Muscle of leg (tissue), 9 donors: Measurements from ENCODE around the gene CDK5RAP1. TPM values are rescaled to one million over a fixed set of nuclear protein-coding genes. Genes with fewer than 3 reads are reported as not detected.

Experiments used
- polyA plus RNA-seq, 8 donors: library from polyadenylated mRNA; unstranded; fragments of 120-200 nt; gene quantifications; one replicate each; pipeline versions ENCODE4 v1.2.1 to v1.2.3, GENCODE V29; 2013; ENCODE audit warnings: inconsistent platforms in 1 of 8, low replicate concordance in 1 of 8; ENCODE audit not compliant: insufficient read length in 8 of 8, insufficient read depth in 1 of 8
- total RNA-seq: library from RNA; stranded (reverse); fragments of 120-200 nt; gene quantifications from one replicate; pipeline ENCODE4 v1.2.4, GENCODE V29; 2013

Gene CDK5RAP1
- total and polyA plus RNA-seq, 9 donors, result 18.5 to 28.4 (median 20.3) TPM

Other genes starting within 250 kb of the CDK5RAP1 start
- gene BPIFA2, start 233.4 kb downstream of the CDK5RAP1 start, total RNA-seq, result not detected
- gene BPIFA2, start 233.4 kb downstream of the CDK5RAP1 start, polyA plus RNA-seq, result not detected
- gene BPIFA3, start 184.2 kb downstream of the CDK5RAP1 start, total RNA-seq, result not detected
- gene BPIFA3, start 184.2 kb downstream of the CDK5RAP1 start, polyA plus RNA-seq, result not detected
- gene BPIFA1, start 165.5 kb downstream of the CDK5RAP1 start, total RNA-seq, result not detected
- gene BPIFA1, start 165.5 kb downstream of the CDK5RAP1 start, polyA plus RNA-seq, result not detected
- not detected for gene BPIFB1, start 118.3 kb downstream of the CDK5RAP1 start, total RNA-seq
- under 1 TPM in 2 of 8 donors, not detected in 6; 0.09 to 0.19 TPM for gene BPIFB1, start 118.3 kb downstream of the CDK5RAP1 start, polyA plus RNA-seq
- 33.6 TPM for gene SNTA1, start 42.2 kb upstream of the CDK5RAP1 start, total RNA-seq
- 10 to 100 TPM; 20.9 to 42.4 (median 30.5) TPM for gene SNTA1, start 42.2 kb upstream of the CDK5RAP1 start, polyA plus RNA-seq
- 8.5 TPM for gene CBFA2T2, start 88.6 kb upstream of the CDK5RAP1 start, total RNA-seq
- gene CBFA2T2, start 88.6 kb upstream of the CDK5RAP1 start, polyA plus RNA-seq, result 10 to 100 TPM; 11.3 to 17.8 (median 13.3) TPM